ENCODE measurements around the gene MTUS2. TPM values are rescaled to one million over a fixed set of nuclear protein-coding genes. Genes with fewer than 3 reads are reported as not detected.

Gene MTUS2
- total RNA-seq, 1 experiment from 2014 or later: 0.11 TPM

DNA sequence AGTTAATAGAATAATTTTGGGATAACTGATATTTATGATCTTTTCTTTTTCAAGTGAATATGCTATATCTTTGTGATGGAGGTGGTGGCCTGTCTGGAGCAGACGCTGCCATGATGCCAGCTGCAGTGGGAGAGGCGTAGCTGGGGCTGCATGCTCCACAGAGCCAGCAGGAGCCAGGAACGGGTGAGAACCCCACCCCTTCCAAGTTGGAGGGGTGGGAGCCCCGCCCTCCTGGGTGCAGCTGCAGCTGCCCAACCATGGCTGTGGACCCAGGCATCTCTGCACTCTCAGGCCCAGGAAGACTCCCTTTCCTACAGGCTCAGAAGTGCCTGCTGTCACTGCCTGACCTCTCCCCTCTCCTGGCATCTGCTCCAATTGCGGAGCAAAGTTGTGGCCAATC is 402.3 kb downstream of the MTUS2 start:
- Histone ChIP-seq H3K4me1 (ENCODE audit: insufficient read depth, low read length, poor library complexity, severe bottlenecking) (no peaks in the 10 kb centered on the region), H3K27me3 (replicated peaks; ENCODE audit: insufficient read depth, low read depth, low read length, poor library complexity) (no peaks in the 10 kb centered on the region), H3K4me3 (ENCODE audit: low read depth, low read length, poor library complexity, severe bottlenecking) (no peak overlapping the region), H3K36me3 (ENCODE audit: insufficient read depth, low read length, poor library complexity, severe bottlenecking) (no peaks in the 10 kb centered on the region), H3K9me3 (ENCODE audit: low read depth, low read length, poor library complexity, severe bottlenecking) (no peaks in the 10 kb centered on the region), H3K27ac (ENCODE audit: low read depth, low read length, poor library complexity, severe bottlenecking) (no peak overlapping the region)
- TF ChIP-seq EZH2 (IDR thresholded peaks at IDR 0.05; ENCODE audit: borderline replicate concordance, low read depth, low read length, poor library complexity, severe bottlenecking): no peak
- intact Hi-C loops (cut with micrococcal nuclease; ENCODE audit: unreplicated experiment): no loop called here
- BruUV-seq (replicated peaks): no TSS peak
- ChIA-PET CTCF (no interaction called here), POLR2A (ENCODE audit: low non-redundant PET) (no interaction called here)
- DNase-seq (ENCODE audit: low spot score): no peak

DNA sequence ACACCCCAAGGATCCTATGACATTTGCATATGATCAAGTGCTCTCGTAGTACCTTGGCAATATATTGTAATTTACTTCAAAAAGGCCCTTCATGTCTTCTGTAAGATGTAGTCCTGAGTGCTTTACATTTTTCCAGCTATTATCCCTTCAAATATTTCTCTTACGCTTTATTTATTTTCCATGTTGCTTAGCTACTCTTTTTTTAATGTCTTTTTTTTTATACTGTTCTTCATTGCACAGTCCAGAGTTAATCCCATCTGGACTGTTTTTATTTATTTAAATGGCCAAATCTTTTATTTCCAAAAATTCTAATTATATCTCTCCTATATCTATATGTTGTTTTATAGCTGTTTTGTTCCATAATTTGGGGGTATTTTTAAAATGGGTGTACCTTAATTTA is 404.1 kb downstream of the MTUS2 start:
- ChIA-PET CTCF (no interaction called here), POLR2A (ENCODE audit: low non-redundant PET) (no interaction called here)
- TF ChIP-seq, protein P1, sequence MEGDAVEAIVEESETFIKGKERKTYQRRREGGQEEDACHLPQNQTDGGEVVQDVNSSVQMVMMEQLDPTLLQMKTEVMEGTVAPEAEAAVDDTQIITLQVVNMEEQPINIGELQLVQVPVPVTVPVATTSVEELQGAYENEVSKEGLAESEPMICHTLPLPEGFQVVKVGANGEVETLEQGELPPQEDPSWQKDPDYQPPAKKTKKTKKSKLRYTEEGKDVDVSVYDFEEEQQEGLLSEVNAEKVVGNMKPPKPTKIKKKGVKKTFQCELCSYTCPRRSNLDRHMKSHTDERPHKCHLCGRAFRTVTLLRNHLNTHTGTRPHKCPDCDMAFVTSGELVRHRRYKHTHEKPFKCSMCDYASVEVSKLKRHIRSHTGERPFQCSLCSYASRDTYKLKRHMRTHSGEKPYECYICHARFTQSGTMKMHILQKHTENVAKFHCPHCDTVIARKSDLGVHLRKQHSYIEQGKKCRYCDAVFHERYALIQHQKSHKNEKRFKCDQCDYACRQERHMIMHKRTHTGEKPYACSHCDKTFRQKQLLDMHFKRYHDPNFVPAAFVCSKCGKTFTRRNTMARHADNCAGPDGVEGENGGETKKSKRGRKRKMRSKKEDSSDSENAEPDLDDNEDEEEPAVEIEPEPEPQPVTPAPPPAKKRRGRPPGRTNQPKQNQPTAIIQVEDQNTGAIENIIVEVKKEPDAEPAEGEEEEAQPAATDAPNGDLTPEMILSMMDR (conservative IDR thresholded peaks at IDR 0.05; ENCODE audit: low read depth, low read length): no peak
- TF ChIP-seq EZH2 (IDR thresholded peaks at IDR 0.05; ENCODE audit: borderline replicate concordance, low read depth, low read length, poor library complexity, severe bottlenecking): no peak
- BruUV-seq (replicated peaks): no TSS peak
- no peaks in the 10 kb centered on the region for H3K27me3 ChIP-seq (replicated peaks; ENCODE audit: insufficient read depth, low read depth, low read length, poor library complexity)
- no peaks in the 10 kb centered on the region for H3K4me1 ChIP-seq (ENCODE audit: insufficient read depth, low read length, poor library complexity, severe bottlenecking)
- no peak overlapping the region for H3K27ac ChIP-seq (ENCODE audit: low read depth, low read length, poor library complexity, severe bottlenecking)
- DNase-seq (ENCODE audit: low spot score): no peak
- no peaks in the 10 kb centered on the region for H3K36me3 ChIP-seq (ENCODE audit: insufficient read depth, low read length, poor library complexity, severe bottlenecking)
- no peak overlapping the region for H3K4me3 ChIP-seq (ENCODE audit: low read depth, low read length, poor library complexity, severe bottlenecking)
- H3K9me3 ChIP-seq (ENCODE audit: low read depth, low read length, poor library complexity, severe bottlenecking): no peaks in the 10 kb centered on the region
- intact Hi-C loops (cut with micrococcal nuclease; ENCODE audit: unreplicated experiment): no loop called here

DNA sequence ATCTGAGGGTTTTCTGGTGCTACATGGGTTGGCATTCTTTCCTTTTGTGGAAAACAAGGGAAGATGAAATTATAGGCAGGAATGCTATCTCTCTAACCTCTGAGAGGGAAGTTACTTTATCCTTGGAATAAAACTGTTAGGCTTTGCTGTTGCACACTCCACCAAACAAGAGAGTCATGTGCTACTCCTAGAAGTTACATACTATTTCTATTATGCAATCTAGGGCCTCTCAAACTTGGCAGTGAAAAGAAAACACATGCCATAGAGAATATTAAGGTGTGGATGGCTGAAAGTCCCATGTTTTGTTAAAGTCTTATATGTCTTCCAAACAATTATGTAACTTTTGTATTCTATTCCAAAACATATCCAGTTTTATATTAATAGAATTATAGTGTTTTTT is 407.4 kb downstream of the MTUS2 start:
- Histone ChIP-seq H3K27me3 (replicated peaks; ENCODE audit: insufficient read depth, low read depth, low read length, poor library complexity) (no peaks in the 10 kb centered on the region), H3K27ac (ENCODE audit: low read depth, low read length, poor library complexity, severe bottlenecking) (no peak overlapping the region), H3K9me3 (ENCODE audit: low read depth, low read length, poor library complexity, severe bottlenecking) (no peaks in the 10 kb centered on the region), H3K4me1 (ENCODE audit: insufficient read depth, low read length, poor library complexity, severe bottlenecking) (no peaks in the 10 kb centered on the region), H3K36me3 (ENCODE audit: insufficient read depth, low read length, poor library complexity, severe bottlenecking) (no peaks in the 10 kb centered on the region), H3K4me3 (ENCODE audit: low read depth, low read length, poor library complexity, severe bottlenecking) (no peak overlapping the region)
- ChIA-PET CTCF (no interaction called here), POLR2A (ENCODE audit: low non-redundant PET) (no interaction called here)
- TF ChIP-seq EZH2 (IDR thresholded peaks at IDR 0.05; ENCODE audit: borderline replicate concordance, low read depth, low read length, poor library complexity, severe bottlenecking): no peak
- TF ChIP-seq, protein P1 (conservative IDR thresholded peaks at IDR 0.05; ENCODE audit: low read depth, low read length): no peak
- no peak for DNase-seq (ENCODE audit: low spot score)
- intact Hi-C loops (cut with micrococcal nuclease; ENCODE audit: unreplicated experiment): no loop called here
- no TSS peak for BruUV-seq (replicated peaks)

DNA sequence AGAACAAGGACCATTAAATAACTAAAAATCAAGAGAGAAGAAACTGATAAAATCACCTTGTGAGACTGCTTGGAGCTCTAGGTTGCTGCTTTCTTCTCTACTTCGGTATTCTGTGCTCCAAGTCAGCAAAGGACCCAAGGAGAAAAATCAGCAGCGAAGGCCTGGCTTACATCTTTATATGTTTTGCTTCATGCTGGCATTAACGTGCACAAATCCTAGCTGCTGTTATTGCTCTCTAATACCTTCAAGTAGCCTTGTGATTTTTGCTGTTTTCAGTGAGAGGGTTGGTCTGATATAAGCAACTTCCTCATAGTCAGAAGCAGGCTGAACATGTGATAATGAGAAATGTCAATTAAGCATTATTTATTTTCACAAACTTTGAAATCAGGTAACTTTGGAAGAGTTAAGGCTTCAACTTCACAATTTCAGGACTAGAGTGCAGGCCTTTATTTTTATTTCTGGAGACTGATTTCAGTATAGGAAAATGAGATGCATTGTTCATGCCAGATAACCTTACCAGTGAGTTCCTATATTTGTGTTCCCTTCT is 410.2 kb downstream of the MTUS2 start:
- CTCF ChIA-PET: no interaction called here

More for the DNA sequence above, 410.2 kb downstream of the MTUS2 start:
- no peaks in the 10 kb centered on the region for H3K4me1 ChIP-seq (ENCODE audit: insufficient read depth, low read length, poor library complexity, severe bottlenecking)
- no peak overlapping the region for H3K4me3 ChIP-seq (ENCODE audit: low read depth, low read length, poor library complexity, severe bottlenecking)
- BruUV-seq (replicated peaks): no TSS peak
- intact Hi-C loops (cut with micrococcal nuclease; ENCODE audit: unreplicated experiment): no loop called here
- no peaks in the 10 kb centered on the region for H3K9me3 ChIP-seq (ENCODE audit: low read depth, low read length, poor library complexity, severe bottlenecking)
- DNase-seq (ENCODE audit: low spot score): no peak
- no peak overlapping the region for H3K27ac ChIP-seq (ENCODE audit: low read depth, low read length, poor library complexity, severe bottlenecking)
- TF ChIP-seq, protein P1 (conservative IDR thresholded peaks at IDR 0.05; ENCODE audit: low read depth, low read length): no peak
- no peak for TF ChIP-seq EZH2 (IDR thresholded peaks at IDR 0.05; ENCODE audit: borderline replicate concordance, low read depth, low read length, poor library complexity, severe bottlenecking)
- no peaks in the 10 kb centered on the region for H3K27me3 ChIP-seq (replicated peaks; ENCODE audit: insufficient read depth, low read depth, low read length, poor library complexity)
- POLR2A ChIA-PET (ENCODE audit: low non-redundant PET): no interaction called here
- no peaks in the 10 kb centered on the region for H3K36me3 ChIP-seq (ENCODE audit: insufficient read depth, low read length, poor library complexity, severe bottlenecking)
